ENCODE measurements around the gene POLD4. TPM values are rescaled to one million over a fixed set of nuclear protein-coding genes. Genes with fewer than 3 reads are reported as not detected.

POLD4 gene
- total RNA-seq, 1 donor = 43.2 TPM

GRCh38 chr11:67398661-67399563 lies 45.6 kb upstream of the POLD4 start:
- TF ChIP-seq CTCF (IDR thresholded peaks at IDR 0.05; ENCODE audit: insufficient read depth, low read depth, low read length) = no peak
- DNase-seq (ENCODE audit: low read depth) = no peak
- no peak overlapping the region for H3K4me3 ChIP-seq (ENCODE audit: low read depth, low read length)

- DNase-seq (ENCODE audit: low read depth) = no peak
- no peak for TF ChIP-seq CTCF (IDR thresholded peaks at IDR 0.05; ENCODE audit: insufficient read depth, low read depth, low read length)
- H3K4me3 ChIP-seq (ENCODE audit: low read depth, low read length) = no peak overlapping the region
These were observed 44.8 kb upstream of the POLD4 start for GRCh38 chr11:67397986-67398660.

DNA sequence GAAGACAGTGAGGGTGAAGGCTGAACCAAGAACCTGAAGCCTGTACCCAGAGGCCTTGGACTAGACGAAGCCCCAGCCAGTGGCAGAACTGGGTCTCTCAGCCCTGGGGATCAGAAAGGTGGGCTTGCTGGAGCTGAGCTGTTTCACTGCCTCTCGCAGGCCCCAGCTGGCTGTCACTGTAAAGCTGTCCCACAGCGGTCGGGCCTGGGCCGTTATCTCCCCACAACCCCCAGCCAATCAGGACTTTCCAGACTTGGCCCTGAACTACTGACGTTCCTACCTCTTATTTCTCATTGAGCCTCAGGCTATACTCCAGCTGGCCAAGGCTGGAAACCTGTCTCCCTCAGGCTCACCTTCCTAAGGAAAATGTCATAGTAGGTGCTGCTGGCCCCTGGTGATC lies 44.2 kb upstream of the POLD4 start:
- TF ChIP-seq CTCF (IDR thresholded peaks at IDR 0.05; ENCODE audit: insufficient read depth, low read depth, low read length) = no peak
- DNase-seq (ENCODE audit: low read depth) = no peak

DNA sequence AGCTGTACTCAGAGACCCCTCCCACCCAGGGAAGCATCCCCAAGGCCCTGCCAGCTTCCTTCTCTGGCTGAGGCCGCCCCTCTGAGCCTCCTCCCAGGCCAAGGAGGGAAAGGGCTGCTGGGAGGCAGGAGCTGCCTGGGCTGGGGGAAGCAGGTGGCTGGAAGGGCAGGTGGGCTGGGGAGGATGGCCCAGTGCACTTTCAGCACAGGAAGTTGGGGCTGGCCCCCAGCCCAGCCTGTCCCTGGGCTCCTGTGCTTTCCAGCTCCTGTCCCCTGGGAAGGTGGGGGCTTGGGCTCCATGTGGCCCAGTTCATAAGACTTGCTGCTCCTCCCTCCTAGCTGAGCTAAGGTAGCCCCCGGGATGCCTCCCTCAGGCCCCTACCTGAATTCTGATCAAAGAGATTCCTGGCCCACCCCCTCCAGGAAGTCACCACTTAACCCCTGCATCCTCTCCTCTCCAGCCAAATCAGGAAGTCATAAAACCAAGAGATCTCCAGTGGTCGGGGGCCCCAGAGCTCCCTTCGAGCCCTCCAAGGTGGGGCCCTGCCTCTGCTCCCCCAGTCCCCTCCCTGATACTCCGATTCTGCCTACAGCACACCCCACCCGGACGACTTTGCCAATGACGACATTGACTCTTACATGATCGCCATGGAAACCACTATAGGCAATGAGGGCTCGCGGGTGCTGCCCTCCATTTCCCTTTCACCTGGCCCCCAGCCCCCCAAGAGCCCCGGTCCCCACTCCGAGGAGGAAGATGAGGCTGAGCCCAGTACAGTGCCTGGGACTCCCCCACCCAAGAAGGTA lies 43.4 kb upstream of the POLD4 start:
- no peak for TF ChIP-seq CTCF (IDR thresholded peaks at IDR 0.05; ENCODE audit: insufficient read depth, low read depth, low read length)
- DNase-seq (ENCODE audit: low read depth) = no peak
- no peak overlapping the region for H3K4me3 ChIP-seq (ENCODE audit: low read depth, low read length)

More for the DNA sequence above, 44.2 kb upstream of the POLD4 start:
- no peak overlapping the region for H3K4me3 ChIP-seq (ENCODE audit: low read depth, low read length)

- DNase-seq (ENCODE audit: low read depth) = no peak
- no peak overlapping the region for H3K4me3 ChIP-seq (ENCODE audit: low read depth, low read length)
- no peak for TF ChIP-seq CTCF (IDR thresholded peaks at IDR 0.05; ENCODE audit: insufficient read depth, low read depth, low read length)
These were observed 42.9 kb upstream of the POLD4 start for GRCh38 chr11:67396259-67396581.

GRCh38 chr11:67395555-67396258 lies 42.4 kb upstream of the POLD4 start:
- no peak overlapping the region for H3K4me3 ChIP-seq (ENCODE audit: low read depth, low read length)
- no peak for TF ChIP-seq CTCF (IDR thresholded peaks at IDR 0.05; ENCODE audit: insufficient read depth, low read depth, low read length)
- DNase-seq (ENCODE audit: low read depth) = no peak
